Measurements from ENCODE around the gene CEP104.
A peak's percentile ranks its signal among the peaks of the same experiment; 100 is the strongest.

The CEP104 gene

DNA sequence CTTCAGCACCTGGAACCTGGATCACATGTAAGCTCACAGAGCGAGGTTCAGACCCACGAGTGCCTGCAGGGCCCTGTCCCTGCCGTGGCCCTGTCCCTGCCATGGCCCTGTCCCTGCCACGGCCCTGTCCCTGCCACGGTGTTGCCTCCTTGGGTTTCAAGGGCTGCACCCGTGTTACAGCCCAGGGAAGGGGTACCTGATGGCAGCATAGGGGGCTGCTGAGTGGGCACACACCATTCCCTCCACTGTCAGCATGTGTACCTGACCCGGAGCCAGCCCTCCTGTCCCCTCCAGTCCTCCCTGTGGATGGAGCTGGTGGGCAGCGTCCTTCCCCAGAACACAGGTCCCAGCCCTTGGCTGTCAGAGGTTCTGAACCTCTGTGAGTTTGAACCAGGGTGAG lies 15.5 kb upstream of the CEP104 start:
- H3K36me3 ChIP-seq: peaks cover 6% of the 10 kb centered on the region
- no peaks in the 10 kb centered on the region for H3K27me3 ChIP-seq (ENCODE audit: insufficient read depth, low read depth, severe bottlenecking)
- H3K9me3 ChIP-seq (ENCODE audit: severe bottlenecking): no peaks in the 10 kb centered on the region
- H3K4me3 ChIP-seq (ENCODE audit: low read depth, low read length): no peak overlapping the region
- no peak for TF ChIP-seq CTCF (IDR thresholded peaks at IDR 0.05; ENCODE audit: low read depth, low read length)
- H3K27ac ChIP-seq: no peak overlapping the region
- no peak for DNase-seq

- no peak for DNase-seq
Measured at GRCh38 chr1:3871451-3871805, 14.4 kb upstream of the CEP104 start.

DNA sequence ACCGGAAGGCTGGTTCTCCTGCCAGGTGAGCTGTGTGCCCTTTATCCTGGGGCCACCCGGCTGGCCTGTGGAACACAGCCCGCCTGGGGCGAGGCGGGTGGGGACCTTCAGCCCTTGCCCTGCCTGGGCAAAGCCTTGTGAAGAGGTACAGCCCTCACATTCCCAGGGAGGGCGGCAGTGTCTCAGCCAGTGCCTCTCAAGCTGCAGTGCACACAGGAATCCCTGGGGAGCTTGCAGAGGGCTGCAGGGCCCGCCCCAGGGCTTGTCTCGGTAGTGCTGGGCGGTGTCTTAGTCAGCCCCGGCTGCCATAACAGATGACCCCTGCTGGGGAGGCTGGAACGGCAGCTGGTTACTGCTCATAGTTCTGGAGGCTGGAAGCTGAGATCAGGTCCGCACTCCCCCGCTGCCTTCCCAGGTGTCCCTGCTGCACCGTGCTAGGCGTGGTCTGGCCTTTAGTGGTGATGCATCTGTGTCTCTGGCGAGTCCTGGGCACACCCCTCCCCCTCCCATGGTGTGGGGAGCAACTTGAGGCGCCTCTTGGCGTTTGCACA lies 12.8 kb upstream of the CEP104 start:
- TF ChIP-seq CTCF (IDR thresholded peaks at IDR 0.05; ENCODE audit: low read depth, low read length): peak; percentile 39; the same call in 1 of the 2 replicates
- peaks cover 9% of the 10 kb centered on the region; the same call in 1 of the 2 replicates for H3K36me3 ChIP-seq
- no peaks in the 10 kb centered on the region for H3K27me3 ChIP-seq (ENCODE audit: insufficient read depth, low read depth, severe bottlenecking)
- DNase-seq: peak; percentile 79
- peak overlapping the region; percentile 48; the same call in 1 of the 2 replicates for H3K27ac ChIP-seq
- H3K9me3 ChIP-seq (ENCODE audit: severe bottlenecking): no peaks in the 10 kb centered on the region
- H3K4me3 ChIP-seq (ENCODE audit: low read depth, low read length): no peak overlapping the region

More at GRCh38 chr1:3871451-3871805, 14.4 kb upstream of the CEP104 start:
- TF ChIP-seq CTCF (IDR thresholded peaks at IDR 0.05; ENCODE audit: low read depth, low read length): no peak
- no peak overlapping the region for H3K4me3 ChIP-seq (ENCODE audit: low read depth, low read length)
- H3K27me3 ChIP-seq (ENCODE audit: insufficient read depth, low read depth, severe bottlenecking): no peaks in the 10 kb centered on the region
- no peaks in the 10 kb centered on the region for H3K9me3 ChIP-seq (ENCODE audit: severe bottlenecking)
- no peak overlapping the region for H3K27ac ChIP-seq
- H3K36me3 ChIP-seq: peaks cover 9% of the 10 kb centered on the region

DNA sequence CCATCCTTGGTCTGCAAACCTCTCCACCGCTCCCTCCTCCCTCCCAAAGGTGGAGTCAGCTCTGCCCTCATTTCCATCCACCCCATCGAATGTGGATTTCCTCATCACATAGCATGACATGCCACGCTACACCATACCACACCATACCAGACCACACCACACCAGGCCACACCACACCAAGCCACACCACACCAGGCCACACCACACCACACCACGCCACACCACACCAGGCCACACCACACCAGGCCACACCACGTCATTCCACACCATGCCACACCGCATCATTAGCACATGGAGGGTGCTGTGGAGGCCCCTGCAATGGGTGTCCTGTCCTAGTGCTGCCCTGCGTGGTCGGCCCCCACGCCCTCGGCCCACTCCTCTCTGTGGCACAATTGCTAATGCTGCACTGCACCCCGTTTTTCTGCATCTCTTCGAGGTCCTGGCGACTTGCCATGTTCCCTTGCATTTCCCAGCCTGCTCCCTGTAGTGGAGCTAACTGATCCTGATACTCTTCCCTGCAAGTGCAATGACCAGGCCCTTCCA lies 11.5 kb upstream of the CEP104 start:
- no peak for DNase-seq
- no peaks in the 10 kb centered on the region for H3K9me3 ChIP-seq (ENCODE audit: severe bottlenecking)
- H3K27me3 ChIP-seq (ENCODE audit: insufficient read depth, low read depth, severe bottlenecking): no peaks in the 10 kb centered on the region
- no peak for TF ChIP-seq CTCF (IDR thresholded peaks at IDR 0.05; ENCODE audit: low read depth, low read length)
- no peak overlapping the region for H3K27ac ChIP-seq
- peaks cover 9% of the 10 kb centered on the region; the same call in 1 of the 2 replicates for H3K36me3 ChIP-seq
- no peak overlapping the region for H3K4me3 ChIP-seq (ENCODE audit: low read depth, low read length)

DNA sequence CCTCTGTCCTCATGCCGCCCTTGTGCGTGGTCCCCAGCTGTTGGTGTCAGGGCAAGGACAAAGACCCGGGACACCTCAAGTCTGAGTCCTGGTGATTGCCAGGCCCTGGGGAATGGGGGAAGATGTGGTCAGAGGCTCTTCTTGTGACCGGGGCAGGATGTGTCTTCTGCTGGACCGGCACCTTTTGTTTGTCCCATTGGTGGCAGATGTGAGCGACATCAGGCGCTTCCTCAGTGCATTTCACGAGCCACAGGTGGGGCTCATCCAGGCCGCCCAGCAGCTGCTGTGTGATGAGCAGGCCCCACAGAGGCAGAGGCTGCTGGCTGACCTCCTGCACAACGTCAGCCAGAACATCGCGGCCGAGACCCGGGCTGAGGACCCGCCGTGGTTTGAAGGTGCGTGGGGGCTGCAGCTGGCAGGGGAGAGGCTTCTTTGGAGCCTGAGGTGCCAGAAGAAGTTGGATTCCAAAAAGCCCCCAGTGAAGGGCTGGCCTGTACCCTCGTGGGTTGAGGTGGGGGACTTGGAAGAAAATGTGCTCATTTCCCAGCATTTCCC lies 8.7 kb upstream of the CEP104 start:
- DNase-seq: no peak
- TF ChIP-seq CTCF (IDR thresholded peaks at IDR 0.05; ENCODE audit: low read depth, low read length): no peak
- Histone ChIP-seq H3K9me3 (ENCODE audit: severe bottlenecking) (no peaks in the 10 kb centered on the region), H3K27ac (no peak overlapping the region), H3K36me3 (peaks cover 2% of the 10 kb centered on the region), H3K4me3 (ENCODE audit: low read depth, low read length) (no peak overlapping the region), H3K27me3 (ENCODE audit: insufficient read depth, low read depth, severe bottlenecking) (no peaks in the 10 kb centered on the region)
